ENCODE measurements around the gene AFM. TPM values are rescaled to one million over a fixed set of nuclear protein-coding genes. Genes with fewer than 3 reads are reported as not detected.

AFM gene, protein sequence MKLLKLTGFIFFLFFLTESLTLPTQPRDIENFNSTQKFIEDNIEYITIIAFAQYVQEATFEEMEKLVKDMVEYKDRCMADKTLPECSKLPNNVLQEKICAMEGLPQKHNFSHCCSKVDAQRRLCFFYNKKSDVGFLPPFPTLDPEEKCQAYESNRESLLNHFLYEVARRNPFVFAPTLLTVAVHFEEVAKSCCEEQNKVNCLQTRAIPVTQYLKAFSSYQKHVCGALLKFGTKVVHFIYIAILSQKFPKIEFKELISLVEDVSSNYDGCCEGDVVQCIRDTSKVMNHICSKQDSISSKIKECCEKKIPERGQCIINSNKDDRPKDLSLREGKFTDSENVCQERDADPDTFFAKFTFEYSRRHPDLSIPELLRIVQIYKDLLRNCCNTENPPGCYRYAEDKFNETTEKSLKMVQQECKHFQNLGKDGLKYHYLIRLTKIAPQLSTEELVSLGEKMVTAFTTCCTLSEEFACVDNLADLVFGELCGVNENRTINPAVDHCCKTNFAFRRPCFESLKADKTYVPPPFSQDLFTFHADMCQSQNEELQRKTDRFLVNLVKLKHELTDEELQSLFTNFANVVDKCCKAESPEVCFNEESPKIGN
- total RNA-seq (not detected), polyA plus RNA-seq (ENCODE audit: insufficient read length in 6 of 6) (under 1 TPM in 1 of 6 donors, not detected in 5; 0.17 TPM)
- long read RNA-seq, donor 1 = 0 reads
- long read RNA-seq, donor 2 = 0 reads
- long read RNA-seq, donor 3 = 0 reads
- long read RNA-seq, donor 4 = 0 reads
- long read RNA-seq, donor 5 = 0 reads
- long read RNA-seq, donor 6 = 0 reads
- long read RNA-seq, donor 7 = 0 reads
- long read RNA-seq, donor 8 = 0 reads
- long read RNA-seq, donor 9 = 0 reads
- long read RNA-seq, donor 10 = 0 reads
- long read RNA-seq, donor 11 = 0 reads
- long read RNA-seq, donor 12 = 0 reads

DNA sequence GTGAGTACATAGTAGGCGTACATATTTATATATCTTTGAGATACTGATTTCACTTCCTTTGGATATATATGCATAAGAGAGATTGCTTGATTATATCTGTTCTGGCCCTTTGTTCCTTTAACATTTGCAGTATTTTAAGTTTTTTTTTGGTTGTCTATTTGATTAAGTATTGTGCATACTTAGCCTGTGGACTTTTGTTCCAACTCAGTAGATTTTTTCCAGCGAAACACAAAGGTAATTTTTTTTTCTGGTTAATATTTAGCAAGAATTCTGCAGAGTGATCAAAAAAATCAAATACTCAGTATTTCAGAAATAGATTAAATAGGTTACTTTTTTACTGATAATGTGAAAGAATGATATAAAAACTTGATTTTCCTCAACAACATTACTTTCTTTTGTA, at the start of gene AFM:
AFM (plus strand) TSS at position 388 of the 400 bp plus-strand sequence. CDS start 31 bp downstream, outside the sequence.
- Histone ChIP-seq H3K36me3 (no peaks in the 10 kb centered on the region), H3K4me1 (no peaks in the 10 kb centered on the region), H3K27me3 (no peaks in the 10 kb centered on the region), H3K4me3 (no peak within 1 kb of the TSS), H3K27ac (no peak within 1 kb of the TSS), H3K9me3 (no peaks in the 10 kb centered on the region)
- no peak for ATAC-seq
- TF ChIP-seq, protein P1, sequence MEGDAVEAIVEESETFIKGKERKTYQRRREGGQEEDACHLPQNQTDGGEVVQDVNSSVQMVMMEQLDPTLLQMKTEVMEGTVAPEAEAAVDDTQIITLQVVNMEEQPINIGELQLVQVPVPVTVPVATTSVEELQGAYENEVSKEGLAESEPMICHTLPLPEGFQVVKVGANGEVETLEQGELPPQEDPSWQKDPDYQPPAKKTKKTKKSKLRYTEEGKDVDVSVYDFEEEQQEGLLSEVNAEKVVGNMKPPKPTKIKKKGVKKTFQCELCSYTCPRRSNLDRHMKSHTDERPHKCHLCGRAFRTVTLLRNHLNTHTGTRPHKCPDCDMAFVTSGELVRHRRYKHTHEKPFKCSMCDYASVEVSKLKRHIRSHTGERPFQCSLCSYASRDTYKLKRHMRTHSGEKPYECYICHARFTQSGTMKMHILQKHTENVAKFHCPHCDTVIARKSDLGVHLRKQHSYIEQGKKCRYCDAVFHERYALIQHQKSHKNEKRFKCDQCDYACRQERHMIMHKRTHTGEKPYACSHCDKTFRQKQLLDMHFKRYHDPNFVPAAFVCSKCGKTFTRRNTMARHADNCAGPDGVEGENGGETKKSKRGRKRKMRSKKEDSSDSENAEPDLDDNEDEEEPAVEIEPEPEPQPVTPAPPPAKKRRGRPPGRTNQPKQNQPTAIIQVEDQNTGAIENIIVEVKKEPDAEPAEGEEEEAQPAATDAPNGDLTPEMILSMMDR (IDR thresholded peaks at IDR 0.05) = no peak
- intact Hi-C loops (cut with DNase I) = no loop called here
- no peak for DNase-seq

DNA sequence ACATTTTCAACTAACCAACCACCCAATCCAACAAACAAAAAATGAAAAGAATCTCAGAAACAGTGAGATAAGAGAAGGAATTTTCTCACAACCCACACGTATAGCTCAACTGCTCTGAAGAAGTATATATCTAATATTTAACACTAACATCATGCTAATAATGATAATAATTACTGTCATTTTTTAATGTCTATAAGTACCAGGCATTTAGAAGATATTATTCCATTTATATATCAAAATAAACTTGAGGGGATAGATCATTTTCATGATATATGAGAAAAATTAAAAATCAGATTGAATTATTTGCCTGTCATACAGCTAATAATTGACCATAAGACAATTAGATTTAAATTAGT, 49.8 kb upstream of the AFM start:
- Histone ChIP-seq H3K4me3 (no peak overlapping the region), H3K9me3 (no peaks in the 10 kb centered on the region), H3K27ac (no peak overlapping the region), H3K4me1 (no peaks in the 10 kb centered on the region), H3K36me3 (no peaks in the 10 kb centered on the region), H3K27me3 (no peaks in the 10 kb centered on the region)
- TF ChIP-seq, protein P1 (IDR thresholded peaks at IDR 0.05) = no peak
- DNase-seq (no peak), ATAC-seq (no peak)
- intact Hi-C loops (cut with DNase I) = no loop called here

DNA sequence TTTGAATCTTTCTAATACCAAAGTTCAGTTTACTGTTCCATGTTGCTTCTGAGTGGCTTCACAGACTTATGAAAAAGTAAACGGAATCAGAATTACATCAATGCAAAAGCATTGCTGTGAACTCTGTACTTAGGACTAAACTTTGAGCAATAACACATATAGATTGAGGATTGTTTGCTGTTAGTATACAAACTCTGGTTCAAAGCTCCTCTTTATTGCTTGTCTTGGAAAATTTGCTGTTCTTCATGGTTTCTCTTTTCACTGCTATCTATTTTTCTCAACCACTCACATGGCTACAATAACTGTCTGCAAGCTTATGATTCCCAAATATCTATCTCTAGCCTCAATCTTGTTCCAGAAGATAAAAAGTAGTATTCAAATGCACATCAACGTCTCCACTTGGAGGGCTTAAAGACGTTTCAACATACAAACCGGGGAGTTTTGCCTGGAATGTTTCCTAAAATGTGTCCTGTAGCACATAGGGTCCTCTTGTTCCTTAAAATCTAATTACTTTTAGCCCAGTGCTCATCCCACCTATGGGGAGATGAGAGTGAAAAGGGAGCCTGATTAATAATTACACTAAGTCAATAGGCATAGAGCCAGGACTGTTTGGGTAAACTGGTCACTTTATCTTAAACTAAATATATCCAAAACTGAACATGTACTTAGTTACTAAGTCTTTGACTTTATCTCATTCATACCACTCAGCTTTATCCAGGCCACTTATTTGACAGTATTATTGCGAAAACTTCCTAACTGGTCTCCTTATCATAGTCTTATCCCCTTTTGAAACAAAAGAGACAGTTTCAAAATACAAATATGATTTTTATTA, 49.2 kb upstream of the AFM start:
- TF ChIP-seq, protein P1 (IDR thresholded peaks at IDR 0.05) = no peak
- Histone ChIP-seq H3K27ac (no peak overlapping the region), H3K4me1 (no peaks in the 10 kb centered on the region), H3K4me3 (no peak overlapping the region), H3K27me3 (no peaks in the 10 kb centered on the region), H3K9me3 (no peaks in the 10 kb centered on the region), H3K36me3 (no peaks in the 10 kb centered on the region)
- no peak for DNase-seq
- intact Hi-C loops (cut with DNase I) = no loop called here
- ATAC-seq = no peak

DNA sequence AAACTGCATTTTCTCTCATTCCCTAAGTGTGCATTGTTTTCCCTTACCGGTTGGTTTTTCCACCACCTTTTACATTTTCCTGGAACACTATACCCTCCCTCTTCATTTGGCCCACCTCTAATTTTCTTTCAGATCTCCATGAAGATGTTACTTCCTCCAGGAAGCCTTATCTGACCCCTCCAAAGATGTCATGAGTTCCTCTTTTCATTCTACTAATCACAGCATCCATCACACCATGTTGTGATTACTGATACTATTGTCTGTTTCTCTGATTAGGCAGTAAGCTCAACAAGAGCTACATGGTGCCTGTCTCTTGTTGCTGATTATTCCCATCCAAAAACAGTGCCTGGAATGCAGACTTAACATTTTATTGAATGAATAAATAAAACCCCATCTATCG, 48.4 kb upstream of the AFM start:
- DNase-seq = no peak

More for the DNA sequence above, 48.4 kb upstream of the AFM start:
- H3K27ac ChIP-seq = no peak overlapping the region
- intact Hi-C loops (cut with DNase I) = no loop called here
- no peaks in the 10 kb centered on the region for H3K9me3 ChIP-seq
- H3K27me3 ChIP-seq = no peaks in the 10 kb centered on the region
- ATAC-seq = no peak
- H3K4me3 ChIP-seq = no peak overlapping the region
- H3K36me3 ChIP-seq = no peaks in the 10 kb centered on the region
- H3K4me1 ChIP-seq = no peaks in the 10 kb centered on the region
- TF ChIP-seq, protein P1 (IDR thresholded peaks at IDR 0.05) = no peak

Data from left lung (tissue), 14 donors.